OCI-LY1 (cell line): ENCODE results near the gene BAIAP2.

ENCODE experiments used
- H2AFZ ChIP-seq: fragments of 200-600 bp; sonication (generic), shearing (Covaris generic); 2 replicates; pipeline ENCODE4 v1.6.0; 2014; ENCODE audit warnings: antibody characterized with exemption, mild to moderate bottlenecking, low read length
- H3F3A ChIP-seq: fragments of 200-600 bp; sonication (generic), shearing (Covaris generic); 2 replicates; pipeline ENCODE4 v1.6.0; 2014; ENCODE audit warnings: mild to moderate bottlenecking, antibody characterized with exemption, low read length, moderate library complexity; ENCODE audit not compliant: insufficient read depth
- H3K27ac ChIP-seq: fragments of 200-600 bp; sonication (generic); 2 replicates; pipeline ENCODE4 v1.5.1; 2014; ENCODE audit warnings: low read length, mixed run types, mild to moderate bottlenecking, low read depth; ENCODE audit not compliant: poor library complexity, severe bottlenecking
- H3K27me3 ChIP-seq: fragments of 200-600 bp; sonication (generic); 2 replicates; pipeline ENCODE4 v1.6.0; 2014; ENCODE audit warnings: antibody characterized with exemption, mild to moderate bottlenecking, low read length, moderate library complexity; ENCODE audit not compliant: insufficient read depth
- H3K36me3 ChIP-seq: fragments of 200-600 bp; sonication (generic); 2 replicates; pipeline ENCODE4 v1.6.1; 2014; ENCODE audit warnings: mild to moderate bottlenecking, antibody characterized with exemption, low read length, moderate library complexity, mixed read lengths; ENCODE audit not compliant: insufficient read depth
- H3K4me1 ChIP-seq: fragments of 200-600 bp; sonication (generic); 2 replicates; pipeline ENCODE4 v1.5.1; 2014; ENCODE audit warnings: mild to moderate bottlenecking, low read length, moderate library complexity; ENCODE audit not compliant: insufficient read depth, severe bottlenecking
- H3K4me2 ChIP-seq: fragments of 200-600 bp; sonication (generic), shearing (Covaris generic); 2 replicates; pipeline ENCODE4 v1.6.1; 2014; ENCODE audit warnings: low read length
- H3K4me3 ChIP-seq: fragments of 200-600 bp; sonication (generic); 2 replicates; pipeline ENCODE4 v1.5.1; 2014; ENCODE audit warnings: low read length, low read depth, mild to moderate bottlenecking, mixed read lengths; ENCODE audit not compliant: poor library complexity, severe bottlenecking
- H3K79me2 ChIP-seq: fragments of 200-600 bp; shearing (Covaris generic); 2 replicates; pipeline ENCODE4 v1.6.1; 2016; ENCODE audit warnings: mixed run types, low read length, mixed read lengths; ENCODE audit not compliant: insufficient read depth
- H3K9ac ChIP-seq: fragments of 200-600 bp; sonication (generic), shearing (Covaris generic); 2 replicates; pipeline ENCODE4 v1.6.1; 2014; ENCODE audit warnings: mild to moderate bottlenecking, low read length, mixed read lengths
- H3K9me2 ChIP-seq: fragments of 200-600 bp; sonication (generic), shearing (Covaris generic); 2 replicates; pipeline ENCODE4 v1.6.1; 2014; ENCODE audit warnings: low read depth, mild to moderate bottlenecking, low read length, mixed read lengths
- H3K9me3 ChIP-seq: fragments of 200-600 bp; shearing (Covaris generic); 2 replicates; pipeline ENCODE4 v1.6.1; 2014; ENCODE audit warnings: low read length, mixed read lengths
- H4K20me1 ChIP-seq: fragments of 200-600 bp; sonication (generic), shearing (Covaris generic); 2 replicates; pipeline ENCODE4 v1.6.0; 2016; ENCODE audit warnings: mild to moderate bottlenecking, low read length; ENCODE audit not compliant: insufficient read depth
- EZH2 ChIP-seq: fragments of 200-600 bp; sonication (generic), shearing (Covaris generic); IDR thresholded peaks from 2 replicates; pipeline ENCODE4 v1.8.0; 2017; ENCODE audit warnings: borderline replicate concordance, mixed run types, mild to moderate bottlenecking, antibody characterized with exemption, low read length, moderate library complexity, mixed read lengths
- TF ChIP-seq, protein P1 (sequence below): fragments of 200-600 bp; sonication (generic), shearing (Covaris generic); IDR thresholded peaks from 2 replicates; pipeline ENCODE4 v1.5.1; 2017; ENCODE audit warnings: mild to moderate bottlenecking, antibody characterized with exemption, low read length, moderate library complexity, mixed read lengths

BAIAP2 gene

DNA sequence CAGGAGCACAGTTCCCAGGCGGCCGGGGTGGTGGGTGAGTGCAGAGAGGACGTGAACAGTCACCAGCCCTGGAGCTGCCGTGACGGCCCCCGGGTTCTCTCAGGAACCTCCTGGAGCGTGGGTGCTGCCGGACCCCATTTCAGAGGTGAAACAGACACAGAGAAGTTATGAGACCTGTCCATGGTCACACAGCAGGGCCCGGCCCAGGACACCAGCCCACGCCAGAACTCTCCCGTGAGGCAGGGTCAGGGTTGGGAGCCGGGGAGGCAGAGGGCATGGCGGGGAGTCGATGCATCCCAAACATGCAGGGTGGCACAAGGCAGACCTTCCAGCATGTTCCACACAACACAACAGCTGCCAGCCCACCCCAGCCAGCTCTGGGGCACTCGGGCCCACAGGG is 126.6 kb downstream of the BAIAP2 start:
- Histone ChIP-seq H4K20me1 (no peaks in the 10 kb centered on the region), H3K36me3 (no peaks in the 10 kb centered on the region), H3K4me2 (no peak overlapping the region), H3K27me3 (peaks cover 4% of the 10 kb centered on the region; the same call in 1 of the 2 replicates), H3F3A (no peaks in the 10 kb centered on the region), H3K9me2 (no peaks in the 10 kb centered on the region), H3K9me3 (no peaks in the 10 kb centered on the region), H3K4me1 (no peaks in the 10 kb centered on the region), H2AFZ (no peak overlapping the region), H3K4me3 (no peak overlapping the region), H3K27ac (no peak overlapping the region), H3K79me2 (no peaks in the 10 kb centered on the region), H3K9ac (no peak overlapping the region)
- no peak for TF ChIP-seq EZH2
- TF ChIP-seq, protein P1, sequence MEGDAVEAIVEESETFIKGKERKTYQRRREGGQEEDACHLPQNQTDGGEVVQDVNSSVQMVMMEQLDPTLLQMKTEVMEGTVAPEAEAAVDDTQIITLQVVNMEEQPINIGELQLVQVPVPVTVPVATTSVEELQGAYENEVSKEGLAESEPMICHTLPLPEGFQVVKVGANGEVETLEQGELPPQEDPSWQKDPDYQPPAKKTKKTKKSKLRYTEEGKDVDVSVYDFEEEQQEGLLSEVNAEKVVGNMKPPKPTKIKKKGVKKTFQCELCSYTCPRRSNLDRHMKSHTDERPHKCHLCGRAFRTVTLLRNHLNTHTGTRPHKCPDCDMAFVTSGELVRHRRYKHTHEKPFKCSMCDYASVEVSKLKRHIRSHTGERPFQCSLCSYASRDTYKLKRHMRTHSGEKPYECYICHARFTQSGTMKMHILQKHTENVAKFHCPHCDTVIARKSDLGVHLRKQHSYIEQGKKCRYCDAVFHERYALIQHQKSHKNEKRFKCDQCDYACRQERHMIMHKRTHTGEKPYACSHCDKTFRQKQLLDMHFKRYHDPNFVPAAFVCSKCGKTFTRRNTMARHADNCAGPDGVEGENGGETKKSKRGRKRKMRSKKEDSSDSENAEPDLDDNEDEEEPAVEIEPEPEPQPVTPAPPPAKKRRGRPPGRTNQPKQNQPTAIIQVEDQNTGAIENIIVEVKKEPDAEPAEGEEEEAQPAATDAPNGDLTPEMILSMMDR = no peak

DNA sequence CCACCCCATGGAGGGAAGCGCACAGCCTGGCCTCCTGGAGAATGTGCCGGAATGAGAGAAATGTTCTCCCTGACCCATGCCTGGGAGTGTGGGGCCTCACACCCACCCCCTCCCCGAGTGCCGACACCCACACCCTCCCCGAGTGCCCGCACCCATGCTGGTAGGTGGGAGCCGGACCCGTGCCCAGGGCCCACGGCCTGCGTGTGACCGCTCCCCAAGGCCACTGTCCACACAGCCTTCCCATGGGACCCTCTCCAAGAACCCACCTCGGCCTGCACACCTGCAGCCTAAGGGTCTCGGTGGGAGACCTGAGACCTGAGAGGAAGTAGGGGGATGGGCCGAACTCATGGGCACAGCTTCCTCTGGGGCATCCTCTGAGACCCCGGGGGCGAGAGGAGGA is 127.0 kb downstream of the BAIAP2 start:
- Histone ChIP-seq H3K4me3 (no peak overlapping the region), H3F3A (no peaks in the 10 kb centered on the region), H4K20me1 (no peaks in the 10 kb centered on the region), H3K36me3 (no peaks in the 10 kb centered on the region), H3K9me2 (no peaks in the 10 kb centered on the region), H3K4me2 (no peak overlapping the region), H3K9ac (no peak overlapping the region), H2AFZ (no peak overlapping the region), H3K79me2 (no peaks in the 10 kb centered on the region), H3K9me3 (no peaks in the 10 kb centered on the region), H3K4me1 (no peaks in the 10 kb centered on the region), H3K27ac (no peak overlapping the region), H3K27me3 (0 out of 2 replicates have a peak, but pooled peaks cover 4% of the 10 kb centered on the region)
- TF ChIP-seq, protein P1 = no peak
- no peak for TF ChIP-seq EZH2

DNA sequence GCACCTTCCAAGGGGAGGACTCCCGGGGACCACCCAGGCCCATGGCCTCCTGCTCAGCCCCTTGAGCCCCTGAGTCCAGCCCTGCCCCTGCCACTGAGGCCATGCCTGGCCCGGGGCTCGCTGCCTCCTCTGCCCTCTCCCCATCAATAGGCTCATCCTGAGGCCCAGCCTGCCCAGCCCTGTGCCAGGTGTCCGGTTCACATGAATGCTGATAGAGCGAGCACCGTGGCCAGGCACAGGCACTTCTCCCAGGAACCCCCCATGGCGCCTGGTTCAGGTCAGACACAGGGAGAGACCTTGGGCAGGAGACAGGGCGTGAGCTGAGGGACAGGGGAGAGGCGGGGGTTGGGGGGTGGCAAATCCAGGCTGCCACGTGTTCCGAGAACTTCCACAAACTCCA is 127.5 kb downstream of the BAIAP2 start:
- Histone ChIP-seq H3K9ac (no peak overlapping the region), H3K9me3 (no peaks in the 10 kb centered on the region), H3K36me3 (no peaks in the 10 kb centered on the region), H2AFZ (no peak overlapping the region), H3K79me2 (no peaks in the 10 kb centered on the region), H3K4me1 (no peaks in the 10 kb centered on the region), H3K27me3 (0 out of 2 replicates have a peak, but pooled peaks cover 4% of the 10 kb centered on the region), H4K20me1 (no peaks in the 10 kb centered on the region), H3F3A (no peaks in the 10 kb centered on the region), H3K27ac (no peak overlapping the region), H3K4me2 (no peak overlapping the region), H3K9me2 (no peaks in the 10 kb centered on the region), H3K4me3 (no peak overlapping the region)
- TF ChIP-seq, protein P1 = no peak
